Measurements from ENCODE around the gene SSRP1. TPM values are rescaled to one million over a fixed set of nuclear protein-coding genes. Genes with fewer than 3 reads are reported as not detected.

Gene SSRP1
- total RNA-seq, 4 donors from 2014 or later, result 41.3 to 78.7 (median 56.5) TPM

GRCh38 chr11:57323855-57324153, 11.9 kb downstream of the SSRP1 start:
- no peak for TF ChIP-seq CTCF (IDR thresholded peaks at IDR 0.05; ENCODE audit: low read depth)

GRCh38 chr11:57323167-57323854, 12.4 kb downstream of the SSRP1 start:
- TF ChIP-seq CTCF (IDR thresholded peaks at IDR 0.05; ENCODE audit: low read depth), result no peak

GRCh38 chr11:57322256-57323166, 13.2 kb downstream of the SSRP1 start:
- TF ChIP-seq CTCF (IDR thresholded peaks at IDR 0.05; ENCODE audit: low read depth), result no peak

DNA sequence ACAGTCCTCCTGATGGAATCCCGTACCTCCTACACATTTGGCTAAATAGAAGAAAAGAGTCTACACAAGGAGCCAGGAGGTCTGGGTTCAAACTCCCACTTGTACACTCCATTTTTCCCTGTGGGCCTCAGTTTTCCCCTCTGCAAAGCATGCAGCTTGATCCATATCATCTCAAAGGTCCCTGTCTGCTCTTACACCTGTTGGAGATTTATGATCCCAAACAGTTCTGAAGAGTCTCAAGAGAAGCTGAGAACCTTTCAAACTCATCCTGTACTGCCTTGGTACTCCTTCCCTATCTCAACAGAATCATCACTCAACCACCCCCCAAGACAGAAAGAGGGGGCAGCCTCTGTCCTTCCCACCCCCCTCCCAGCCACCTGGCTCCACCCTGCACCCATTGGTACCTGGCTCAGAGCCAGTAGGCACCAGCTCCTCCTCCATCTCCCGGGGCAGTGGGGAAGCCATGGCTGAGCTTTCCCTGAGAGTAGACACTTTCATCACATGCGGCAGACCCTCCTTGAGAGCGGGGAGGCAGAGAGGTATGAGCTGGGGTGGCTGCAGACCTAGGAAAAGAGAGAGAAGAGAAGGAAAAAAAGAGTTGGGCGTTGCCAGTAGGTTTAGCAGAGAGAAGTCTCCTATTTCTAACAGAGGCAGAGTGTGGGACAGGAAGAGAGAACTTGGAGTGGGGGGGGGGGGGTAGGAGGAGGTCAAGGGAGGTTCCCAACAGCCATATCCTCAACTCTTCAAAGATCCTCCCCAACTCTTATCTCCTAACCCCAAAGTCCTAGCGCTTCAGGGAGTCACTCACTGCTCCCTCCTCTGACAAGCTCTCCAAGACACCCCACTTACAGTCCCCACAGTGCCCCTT, 14.1 kb downstream of the SSRP1 start:
- TF ChIP-seq CTCF (IDR thresholded peaks at IDR 0.05; ENCODE audit: low read depth), result no peak

- TF ChIP-seq CTCF (IDR thresholded peaks at IDR 0.05; ENCODE audit: low read depth), result no peak
Observed at GRCh38 chr11:57320719-57321387, 14.8 kb downstream of the SSRP1 start.

DNA sequence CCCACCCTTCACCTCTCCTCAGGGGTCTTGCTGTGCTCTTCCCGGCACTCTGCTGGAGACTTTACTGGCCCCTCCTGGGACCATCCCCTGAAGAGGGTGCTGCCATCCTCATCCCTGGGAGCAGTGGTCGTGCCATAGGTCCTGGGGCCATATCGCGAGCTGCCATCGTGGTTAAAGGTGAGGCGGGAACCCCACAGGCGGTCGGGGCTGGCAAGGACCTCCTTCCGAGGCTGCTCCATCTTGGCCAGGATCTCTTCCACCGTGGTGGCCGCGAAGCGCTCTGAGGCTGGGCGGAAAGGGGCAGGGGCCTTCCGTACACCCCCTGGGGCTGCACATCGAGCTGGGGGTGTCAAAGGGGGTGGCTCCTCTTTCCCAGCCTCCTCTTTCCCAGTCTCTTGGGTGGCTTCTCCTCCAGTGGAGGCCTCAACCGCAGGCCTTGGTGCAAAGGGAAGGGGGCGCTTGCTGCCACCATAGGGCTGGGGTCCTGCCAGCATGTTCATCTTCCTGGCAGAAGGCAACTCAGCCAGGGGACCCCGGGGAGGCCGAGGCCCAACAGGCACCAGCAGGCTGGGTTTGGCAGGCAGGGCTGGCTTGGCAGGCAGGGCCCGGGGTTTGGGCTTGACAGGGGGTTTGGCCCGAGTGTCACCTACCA, 15.5 kb downstream of the SSRP1 start:
- no peak for TF ChIP-seq CTCF (IDR thresholded peaks at IDR 0.05; ENCODE audit: low read depth)
